ENCODE measurements around the gene CNTN4.

CNTN4 gene

DNA sequence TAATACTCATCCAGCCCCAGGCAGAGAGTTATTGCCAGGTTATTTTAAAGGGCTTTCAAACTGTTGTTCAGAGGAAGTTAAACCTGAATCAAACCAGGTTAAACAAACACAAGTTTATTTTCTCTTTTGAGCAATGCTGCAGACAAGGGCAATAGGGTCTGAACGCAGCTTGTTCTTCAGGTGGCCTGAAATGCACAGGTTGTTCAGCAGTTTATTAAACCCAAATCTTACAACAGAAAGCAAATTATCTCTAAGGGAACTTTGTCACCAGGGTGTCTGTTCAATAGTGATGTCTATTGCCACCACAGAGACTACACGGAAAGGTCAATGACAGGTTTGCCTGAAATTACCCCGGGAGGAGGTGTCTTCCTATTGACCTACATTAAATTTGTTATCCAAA, 877.5 kb downstream of the CNTN4 start:
- no peak for DNase-seq (ENCODE audit: low read depth)
- TF ChIP-seq, protein P1, sequence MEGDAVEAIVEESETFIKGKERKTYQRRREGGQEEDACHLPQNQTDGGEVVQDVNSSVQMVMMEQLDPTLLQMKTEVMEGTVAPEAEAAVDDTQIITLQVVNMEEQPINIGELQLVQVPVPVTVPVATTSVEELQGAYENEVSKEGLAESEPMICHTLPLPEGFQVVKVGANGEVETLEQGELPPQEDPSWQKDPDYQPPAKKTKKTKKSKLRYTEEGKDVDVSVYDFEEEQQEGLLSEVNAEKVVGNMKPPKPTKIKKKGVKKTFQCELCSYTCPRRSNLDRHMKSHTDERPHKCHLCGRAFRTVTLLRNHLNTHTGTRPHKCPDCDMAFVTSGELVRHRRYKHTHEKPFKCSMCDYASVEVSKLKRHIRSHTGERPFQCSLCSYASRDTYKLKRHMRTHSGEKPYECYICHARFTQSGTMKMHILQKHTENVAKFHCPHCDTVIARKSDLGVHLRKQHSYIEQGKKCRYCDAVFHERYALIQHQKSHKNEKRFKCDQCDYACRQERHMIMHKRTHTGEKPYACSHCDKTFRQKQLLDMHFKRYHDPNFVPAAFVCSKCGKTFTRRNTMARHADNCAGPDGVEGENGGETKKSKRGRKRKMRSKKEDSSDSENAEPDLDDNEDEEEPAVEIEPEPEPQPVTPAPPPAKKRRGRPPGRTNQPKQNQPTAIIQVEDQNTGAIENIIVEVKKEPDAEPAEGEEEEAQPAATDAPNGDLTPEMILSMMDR (conservative IDR thresholded peaks at IDR 0.05; ENCODE audit: low read depth, low read length): no peak

DNA sequence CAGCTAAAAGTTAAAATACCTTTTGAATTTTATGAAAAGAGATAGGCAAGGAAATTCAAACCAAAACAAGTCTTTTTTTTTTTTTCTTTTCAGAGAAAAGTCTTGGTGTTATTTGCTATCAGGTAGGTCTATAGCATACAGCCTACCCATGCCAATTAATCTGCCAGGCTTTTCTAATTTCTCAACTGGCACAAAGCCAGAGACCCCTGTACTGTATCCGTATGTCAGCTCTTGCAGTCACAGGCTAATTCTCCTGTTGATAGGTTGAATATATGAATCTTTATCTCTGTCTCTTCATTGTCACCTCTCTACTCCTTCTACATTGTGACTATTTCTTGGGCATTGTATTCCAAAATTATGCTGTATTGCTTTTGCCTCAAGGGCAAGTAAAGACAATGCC, 878.1 kb downstream of the CNTN4 start:
- TF ChIP-seq, protein P1 (conservative IDR thresholded peaks at IDR 0.05; ENCODE audit: low read depth, low read length): no peak
- no peak for DNase-seq (ENCODE audit: low read depth)
- H3K4me3 ChIP-seq (ENCODE audit: low read depth, low read length): no peak overlapping the region

More for the DNA sequence above, 877.5 kb downstream of the CNTN4 start:
- no peak overlapping the region for H3K4me3 ChIP-seq (ENCODE audit: low read depth, low read length)

DNA sequence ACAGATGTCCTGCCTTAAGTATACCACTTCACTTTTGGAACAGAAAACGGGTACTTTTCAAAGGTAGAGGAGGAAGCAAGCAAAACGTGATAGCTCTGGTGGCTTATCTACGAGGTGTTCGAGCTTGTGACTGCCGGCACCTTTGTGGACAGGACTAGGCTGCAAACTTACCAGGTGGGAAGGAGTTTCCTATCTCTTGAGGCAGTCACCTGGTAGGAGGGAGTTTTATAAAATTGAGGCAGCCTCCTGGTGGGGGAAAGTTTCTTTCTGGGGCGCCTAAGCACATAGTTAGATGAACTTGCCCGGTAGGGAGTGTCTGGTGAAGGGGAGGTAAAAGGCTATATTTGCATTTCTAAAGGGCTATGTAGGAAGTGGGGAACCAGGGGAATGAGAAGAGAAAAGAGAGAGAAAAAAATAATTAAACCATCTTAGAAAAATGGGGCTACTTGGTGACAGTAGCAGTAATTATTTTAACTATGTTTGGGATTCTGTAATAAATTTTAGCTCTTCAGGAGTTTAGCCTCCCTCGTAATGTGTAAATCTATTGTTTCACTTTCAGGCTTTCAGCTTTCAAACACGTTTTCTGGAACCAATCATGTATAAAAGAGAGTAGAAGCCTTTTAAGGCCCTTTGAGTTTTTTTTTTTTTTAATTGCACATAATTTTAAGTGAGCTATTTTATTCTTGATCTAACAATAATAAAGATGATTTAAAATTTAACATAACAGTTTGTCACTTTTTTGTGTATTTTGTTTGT, 880.5 kb downstream of the CNTN4 start:
- TF ChIP-seq, protein P1 (conservative IDR thresholded peaks at IDR 0.05; ENCODE audit: low read depth, low read length): no peak
- no peak overlapping the region for H3K4me3 ChIP-seq (ENCODE audit: low read depth, low read length)
- no peak for DNase-seq (ENCODE audit: low read depth)

DNA sequence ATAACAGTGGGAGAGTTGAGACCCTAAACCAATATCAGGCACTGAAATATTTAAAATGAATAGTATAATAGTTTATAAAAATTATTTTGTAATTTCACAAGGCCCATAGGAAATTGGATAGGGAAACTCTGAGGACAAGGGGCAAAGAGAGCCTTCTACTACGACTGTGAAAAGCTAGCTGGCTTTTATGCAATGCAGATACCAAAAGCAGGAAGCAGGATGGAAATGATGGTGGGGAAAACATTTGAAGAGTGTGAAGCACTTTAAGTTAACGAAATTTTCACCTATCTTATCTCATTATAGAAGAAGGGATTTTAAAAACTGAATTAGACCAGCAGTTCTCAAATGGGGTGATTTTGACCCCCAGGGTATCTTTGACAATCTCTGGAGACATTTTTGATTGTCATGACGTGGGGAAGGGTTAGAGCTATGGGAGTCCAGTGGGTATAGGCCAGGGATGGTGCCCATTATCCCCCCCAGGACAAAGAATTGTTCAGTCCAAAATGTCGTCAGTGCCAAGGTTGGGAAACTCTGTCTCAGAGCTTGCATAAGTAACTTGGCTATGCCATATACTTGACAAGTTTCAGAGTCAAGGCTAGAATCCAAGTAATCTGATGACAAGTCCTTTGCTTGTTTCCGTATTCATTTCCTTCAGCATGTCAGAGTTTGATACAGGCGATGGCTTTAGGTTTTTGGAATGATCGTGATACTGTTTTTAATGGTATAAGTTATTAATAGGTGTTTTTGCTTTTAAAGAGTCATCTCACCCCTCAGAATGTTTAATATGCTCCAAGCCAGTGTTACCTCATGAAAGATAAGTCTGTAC, 885.6 kb downstream of the CNTN4 start:
- no peak overlapping the region for H3K4me3 ChIP-seq (ENCODE audit: low read depth, low read length)
- DNase-seq (ENCODE audit: low read depth): no peak
- TF ChIP-seq, protein P1 (conservative IDR thresholded peaks at IDR 0.05; ENCODE audit: low read depth, low read length): no peak

DNA sequence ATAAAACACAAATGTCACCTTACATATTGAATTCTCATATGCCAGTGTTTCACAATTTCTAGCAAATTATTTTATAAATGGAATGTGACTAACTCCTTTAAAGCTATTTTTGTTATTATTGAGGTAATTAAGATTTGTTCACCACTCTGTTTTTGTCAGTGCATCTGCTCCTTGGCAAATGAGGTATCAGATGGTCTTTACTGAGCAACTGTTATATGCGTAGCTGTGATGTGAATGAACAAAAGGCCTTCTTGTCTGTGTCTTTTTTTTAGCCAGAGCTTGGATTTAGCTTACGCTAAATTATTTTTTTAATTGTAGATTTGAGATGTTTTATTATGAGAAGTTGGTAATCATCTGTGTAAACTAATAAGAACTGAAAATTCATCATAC, 886.2 kb downstream of the CNTN4 start:
- DNase-seq (ENCODE audit: low read depth): no peak
- TF ChIP-seq, protein P1 (conservative IDR thresholded peaks at IDR 0.05; ENCODE audit: low read depth, low read length): no peak
- H3K4me3 ChIP-seq (ENCODE audit: low read depth, low read length): no peak overlapping the region

DNA sequence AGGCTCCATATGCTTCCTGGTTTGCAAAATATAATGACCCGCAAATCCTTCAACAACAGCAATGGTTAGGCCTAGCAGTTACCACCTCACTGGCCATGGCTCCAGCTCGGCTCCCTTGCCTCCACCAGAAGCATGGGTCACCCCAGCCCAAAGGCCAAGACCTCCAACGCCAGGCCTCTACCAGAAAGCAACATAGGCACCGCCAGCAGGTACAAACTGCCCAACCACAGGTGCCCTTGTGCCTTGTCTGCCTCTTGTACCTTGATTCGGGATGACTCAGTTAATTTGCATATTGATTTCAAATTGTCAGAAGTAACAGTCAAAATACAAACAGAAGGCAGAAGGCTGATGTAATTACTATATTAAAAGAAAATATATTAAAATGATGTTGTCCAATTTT, 886.8 kb downstream of the CNTN4 start:
- TF ChIP-seq, protein P1 (conservative IDR thresholded peaks at IDR 0.05; ENCODE audit: low read depth, low read length): no peak
- no peak for DNase-seq (ENCODE audit: low read depth)
- H3K4me3 ChIP-seq (ENCODE audit: low read depth, low read length): no peak overlapping the region

All from choroid plexus epithelial cell (primary cell).